Activated CD8-positive, alpha-beta memory T cell treated with anti-CD3 and anti-CD28 coated beads, Interleukin-2, amount 50 U/mL, for 4 hours (primary cell): ENCODE results near the gene DOCK8.
A peak's percentile ranks its signal among the peaks of the same experiment; 100 is the strongest.

ENCODE experiments used
- DNase-seq: peaks from one replicate; pipeline ENCODE4 v3.0.0-alpha.2; 2020

DOCK8 gene

GRCh38 chr9:431701-432100 is 217.0 kb downstream of the DOCK8 start:
- no peak for DNase-seq

DNA sequence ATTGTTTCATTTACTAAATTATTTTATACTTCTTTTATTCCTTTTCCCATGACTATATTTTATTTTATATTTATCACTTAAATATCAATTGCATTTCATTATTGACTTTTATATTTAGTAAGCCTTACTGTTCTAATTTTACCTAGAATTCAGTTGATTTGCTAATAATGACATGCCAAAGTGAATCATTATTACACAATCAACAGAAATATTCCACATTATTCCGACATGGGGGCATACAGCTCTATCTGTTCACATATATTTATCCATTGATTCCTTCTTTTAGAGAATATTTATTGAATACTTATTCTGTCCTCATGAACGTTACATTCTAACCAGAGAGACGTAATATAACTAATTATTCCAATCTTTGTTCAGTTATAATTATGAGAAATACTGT is 221.8 kb downstream of the DOCK8 start:
- no peak for DNase-seq

- DNase-seq = no peak
Observed at GRCh38 chr9:437066-437465, 222.4 kb downstream of the DOCK8 start.

DNA sequence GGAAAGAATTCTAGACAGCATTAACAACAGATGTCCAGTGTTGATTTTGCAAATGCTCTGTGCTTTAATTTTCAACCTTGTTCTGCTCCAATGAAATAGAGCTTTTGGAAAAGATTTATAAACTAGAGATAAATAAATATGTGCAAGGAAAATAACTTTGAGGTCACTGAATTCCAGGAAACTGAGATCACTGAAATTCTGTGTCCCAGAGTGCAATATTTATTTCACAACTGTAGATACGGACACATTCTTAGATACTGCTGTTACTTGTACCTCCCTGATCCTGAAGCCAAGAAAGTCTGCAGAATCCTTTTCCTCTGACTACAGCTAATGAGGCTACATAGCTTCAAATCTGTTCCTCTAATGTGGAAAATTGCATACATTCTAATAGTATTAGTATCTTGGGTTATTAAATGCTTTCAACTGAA is 222.9 kb downstream of the DOCK8 start:
- no peak for DNase-seq

DNA sequence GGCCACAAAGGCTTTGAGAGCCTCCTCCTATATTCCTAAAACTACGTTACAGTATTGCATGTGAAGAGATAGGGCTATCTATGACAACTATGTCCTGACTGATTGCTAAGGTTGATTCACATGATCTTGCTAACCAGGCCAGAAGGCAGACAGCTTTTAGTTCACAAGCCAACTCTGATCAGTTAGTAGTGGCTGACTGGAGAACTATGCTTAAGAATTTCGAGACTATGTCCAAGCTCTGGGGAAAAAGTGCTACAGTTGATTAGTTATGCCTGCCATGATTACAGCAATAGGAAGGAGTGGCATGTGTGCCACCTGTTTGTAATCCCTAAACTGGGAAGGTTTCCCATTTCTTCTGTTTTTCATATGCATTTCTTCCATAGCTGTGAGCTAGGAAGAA is 223.4 kb downstream of the DOCK8 start:
- no peak for DNase-seq

GRCh38 chr9:438961-439768 is 224.5 kb downstream of the DOCK8 start:
- DNase-seq = no peak

DNA sequence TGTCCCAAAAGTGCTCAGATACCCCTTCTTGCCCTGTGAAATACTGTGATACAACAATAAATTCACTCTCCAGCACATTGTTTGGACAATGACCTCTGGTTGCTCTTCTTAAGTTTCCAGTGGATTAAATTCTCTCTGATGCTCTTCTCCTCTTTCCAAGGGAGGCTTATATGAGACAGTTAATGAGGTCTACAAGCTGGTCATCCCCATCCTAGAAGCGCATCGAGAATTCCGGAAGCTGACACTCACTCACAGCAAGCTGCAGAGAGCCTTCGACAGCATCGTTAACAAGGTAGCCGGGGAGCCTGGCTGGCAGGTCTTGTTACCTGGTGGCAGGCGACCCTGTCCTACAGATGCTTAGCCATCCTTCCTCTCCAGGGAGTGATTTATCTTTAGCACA is 226.5 kb downstream of the DOCK8 start:
- DNase-seq = no peak

GRCh38 chr9:444528-444927 is 229.9 kb downstream of the DOCK8 start:
- DNase-seq = no peak

DNA sequence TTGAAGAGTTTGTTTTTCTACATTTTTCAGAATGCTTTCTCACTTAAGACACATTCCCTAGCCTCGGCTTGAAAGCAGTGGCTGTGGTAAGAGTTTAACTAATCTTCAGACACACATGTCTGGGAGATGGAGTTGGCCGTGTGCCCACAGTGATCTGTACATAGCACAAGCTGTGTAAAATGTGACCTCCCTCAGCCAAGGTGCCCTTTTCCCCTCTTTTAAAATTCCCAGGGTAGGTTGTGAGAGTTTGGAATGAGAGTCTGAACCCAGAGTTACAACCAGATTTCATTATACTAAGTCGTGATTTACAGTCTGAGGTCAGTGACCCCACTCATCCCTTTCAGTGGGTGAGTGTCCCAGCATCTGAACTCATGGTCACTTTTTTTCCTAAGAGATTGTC is 230.4 kb downstream of the DOCK8 start:
- DNase-seq = no peak

GRCh38 chr9:446074-446699 is 231.5 kb downstream of the DOCK8 start:
- DNase-seq = no peak

DNA sequence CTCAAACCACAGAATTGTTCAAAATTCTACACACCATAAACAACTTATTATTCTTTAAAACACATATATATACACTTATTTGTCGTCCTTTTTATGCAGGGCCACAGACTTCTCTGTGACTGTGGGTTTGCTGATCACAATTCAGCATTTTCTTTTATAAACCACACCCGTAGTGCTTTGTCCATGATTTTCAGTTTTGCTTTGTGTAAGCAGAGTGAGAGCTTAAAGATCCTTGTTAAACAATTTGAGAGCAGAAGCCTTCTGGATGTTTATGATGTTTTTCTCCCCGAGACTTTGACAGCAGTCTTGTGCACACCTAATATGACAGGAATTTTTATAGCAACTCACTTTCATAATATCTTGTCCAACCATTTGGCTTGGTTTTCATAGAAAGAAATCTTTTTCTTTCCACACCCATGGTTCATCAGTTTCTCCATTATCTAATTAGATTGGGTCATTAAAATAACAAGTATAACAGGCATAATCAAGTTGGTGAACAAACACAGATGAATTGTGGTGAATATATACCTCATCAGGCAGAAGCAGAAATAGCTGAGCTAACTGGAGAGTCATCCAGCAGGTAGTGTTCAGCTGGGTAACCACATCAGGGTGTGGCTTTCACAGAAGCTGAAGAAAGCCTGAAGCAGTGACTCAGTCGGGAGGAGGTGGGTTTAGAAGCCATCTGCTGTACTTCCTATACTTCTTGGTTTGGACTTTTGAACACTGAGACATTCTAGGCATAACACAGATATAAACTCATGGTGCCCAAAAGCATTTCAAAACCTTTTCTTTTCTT is 232.8 kb downstream of the DOCK8 start:
- DNase-seq = peak; percentile 70

DNA sequence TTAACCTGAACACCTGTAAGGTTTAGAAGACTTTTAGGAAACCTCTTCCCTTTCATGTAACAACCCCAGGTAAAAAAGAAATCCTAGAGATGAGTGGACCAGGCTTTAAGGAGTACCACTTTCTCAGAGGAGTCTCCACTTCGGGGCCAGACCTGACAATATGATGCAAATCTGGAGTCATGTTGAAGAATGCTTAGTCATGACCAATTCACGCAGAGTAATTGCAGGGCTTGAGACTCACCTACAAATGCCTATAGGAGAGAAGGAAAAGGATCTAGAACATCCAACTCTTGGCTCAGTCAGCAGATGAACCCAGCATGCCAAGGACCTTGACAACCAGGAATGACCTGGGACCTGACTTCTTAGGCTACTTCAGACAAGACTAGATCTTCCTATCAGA is 235.4 kb downstream of the DOCK8 start:
- DNase-seq = no peak

- DNase-seq = no peak
Observed at GRCh38 chr9:450561-450960, 235.9 kb downstream of the DOCK8 start.

DNA sequence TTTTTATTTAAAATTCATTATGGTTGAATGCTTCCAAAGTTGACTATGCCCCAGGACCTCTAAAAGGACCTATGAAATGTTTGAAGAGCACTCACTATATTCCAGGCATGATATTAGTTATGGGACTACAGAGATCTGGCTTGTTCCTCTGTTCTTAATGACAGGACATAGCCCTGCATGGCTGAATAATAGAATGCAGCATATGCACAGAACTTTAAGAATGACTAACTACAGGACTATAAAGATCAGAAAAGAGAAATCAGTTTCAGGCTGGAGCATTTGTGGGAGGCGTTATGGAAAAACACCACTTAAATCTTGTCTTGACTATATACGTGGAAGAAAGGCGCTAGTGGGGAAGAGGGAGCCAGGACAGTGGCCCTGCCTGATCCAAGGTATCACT is 239.2 kb downstream of the DOCK8 start:
- DNase-seq = no peak

DNA sequence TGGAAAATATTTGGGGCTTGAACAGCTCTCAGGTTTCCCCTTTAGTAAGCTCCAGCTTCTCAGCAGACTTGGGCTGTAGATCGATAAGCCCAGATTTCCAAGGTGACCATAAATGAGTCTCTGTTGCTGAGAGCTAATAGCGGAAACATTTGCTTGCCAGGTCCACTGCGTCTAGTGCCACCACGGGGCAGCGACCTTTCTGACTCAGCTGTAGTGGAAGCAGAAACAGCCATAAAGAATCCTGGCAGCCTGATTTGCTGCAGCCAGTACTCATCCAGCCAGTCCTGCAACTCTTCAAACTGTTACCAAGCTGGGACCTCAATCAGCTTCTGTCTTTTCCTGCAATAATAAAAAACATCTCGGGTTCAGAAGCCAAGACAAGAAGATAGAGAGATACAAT is 241.7 kb downstream of the DOCK8 start:
- no peak for DNase-seq

DNA sequence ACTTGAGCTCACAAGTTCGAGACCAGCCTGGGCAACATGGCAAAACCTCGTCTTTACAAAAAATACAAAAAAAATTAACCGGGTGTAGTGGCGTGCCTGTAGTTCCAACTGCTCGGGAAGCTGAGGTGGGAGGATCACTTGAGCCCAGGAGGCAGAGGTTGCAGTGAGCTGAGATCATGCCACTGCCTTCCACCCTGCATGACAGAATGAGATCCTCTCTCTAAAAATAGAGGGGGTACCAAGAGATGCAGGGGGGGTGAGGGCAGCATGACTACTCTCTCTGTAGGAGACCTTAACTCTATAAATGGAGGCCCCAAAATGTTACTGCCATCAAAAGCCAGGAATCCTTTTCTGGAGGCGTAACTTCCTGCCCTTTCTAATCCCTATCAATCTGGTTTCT is 243.9 kb downstream of the DOCK8 start:
- DNase-seq = no peak

DNA sequence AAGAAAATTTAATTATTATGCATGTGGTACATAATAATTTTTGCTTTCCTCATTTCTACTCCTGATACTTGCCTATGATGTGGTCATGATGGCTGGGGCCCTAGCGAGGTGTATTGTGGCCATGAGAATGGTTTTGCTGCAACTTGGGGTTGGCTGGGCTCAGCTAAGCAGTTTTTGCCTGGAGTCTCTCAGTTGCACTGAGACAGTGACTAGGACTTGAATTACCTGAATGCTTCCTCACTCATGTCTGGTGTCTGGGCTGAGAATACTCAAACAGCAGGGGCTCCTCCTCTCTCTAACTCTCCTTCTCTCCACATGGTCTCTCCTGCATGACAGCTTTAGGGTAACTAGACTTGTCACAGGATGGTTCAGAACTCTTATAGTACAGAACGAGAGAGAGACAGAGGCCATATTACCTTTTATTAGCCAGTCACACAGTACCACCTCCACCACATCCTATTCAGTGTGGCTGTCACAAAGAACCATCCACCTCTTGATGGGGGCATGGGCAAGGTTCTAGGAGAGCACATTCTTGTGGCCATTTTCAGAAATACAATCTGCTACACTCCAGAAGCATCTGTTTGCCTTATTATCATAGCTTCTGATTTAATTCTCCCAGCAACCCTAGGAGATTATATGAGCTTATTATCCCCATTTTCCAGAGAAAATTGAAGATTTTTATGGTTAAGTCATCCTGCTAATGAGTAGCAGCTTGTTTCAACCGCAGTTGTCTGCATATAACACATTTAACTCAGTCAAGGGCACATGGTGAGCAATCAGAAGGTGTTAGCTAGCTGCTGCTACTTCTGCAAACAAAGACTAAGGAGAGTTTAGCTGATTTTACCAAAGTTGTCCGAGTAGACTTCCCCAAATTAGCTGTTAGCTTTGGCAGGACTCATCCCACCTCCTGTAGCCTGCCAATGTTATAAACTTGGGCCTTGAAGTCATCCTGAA is 245.1 kb downstream of the DOCK8 start:
- DNase-seq = no peak

DNA sequence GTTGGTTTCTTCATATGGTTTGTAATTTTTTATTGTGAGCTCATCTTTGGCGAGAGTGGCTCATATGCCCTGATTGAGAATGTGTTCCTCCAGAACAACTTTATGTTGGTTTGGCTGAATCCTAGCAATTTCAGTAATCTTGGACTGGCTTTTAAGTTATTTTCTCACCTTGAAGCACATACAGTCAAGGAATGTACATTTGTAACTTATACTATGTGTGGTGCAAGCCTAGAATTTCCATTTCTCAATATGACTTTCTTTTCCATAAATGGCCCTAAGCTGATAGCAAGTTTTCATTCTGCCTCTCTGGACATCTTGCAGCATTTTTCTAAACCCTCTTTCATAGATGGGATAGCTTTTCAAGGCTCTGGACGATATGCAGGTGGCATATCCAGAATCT is 247.5 kb downstream of the DOCK8 start:
- DNase-seq = no peak

- DNase-seq = no peak
Observed at GRCh38 chr9:462606-463005, 247.9 kb downstream of the DOCK8 start.

DNA sequence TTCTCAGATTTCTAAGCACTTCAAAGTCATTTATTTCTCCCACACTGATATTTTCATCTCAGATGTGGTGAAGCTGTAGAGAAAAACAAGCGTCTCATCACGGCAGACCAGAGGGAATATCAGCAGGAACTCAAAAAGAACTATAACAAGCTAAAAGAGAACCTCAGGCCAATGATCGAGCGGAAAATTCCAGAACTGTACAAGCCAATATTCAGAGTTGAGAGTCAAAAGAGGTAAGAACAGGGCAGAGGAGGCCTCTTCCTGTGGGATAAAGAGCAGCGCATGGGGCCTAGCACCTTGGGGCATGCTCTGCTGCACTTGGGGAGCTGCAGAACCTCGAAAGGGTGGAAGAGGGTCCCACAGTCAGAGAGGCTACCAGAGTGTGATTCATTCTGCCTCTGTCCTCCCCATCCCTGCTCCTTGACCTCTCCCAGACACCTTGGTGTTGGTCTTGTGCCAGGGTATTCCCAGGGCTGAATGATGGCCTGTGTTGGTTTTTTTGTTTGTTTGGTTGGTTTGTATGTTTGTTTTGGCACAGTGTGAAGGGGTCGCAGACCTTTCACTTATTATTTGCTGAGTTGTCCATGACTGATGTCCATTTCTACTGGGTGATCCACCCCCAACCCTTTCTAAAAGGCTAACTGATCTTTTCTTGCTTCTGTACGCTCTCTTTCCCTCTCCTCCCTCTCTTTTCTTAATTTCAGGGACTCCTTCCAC is 248.9 kb downstream of the DOCK8 start:
- no peak for DNase-seq

- no peak for DNase-seq
Observed at GRCh38 chr9:466747-467146, 252.1 kb downstream of the DOCK8 start.
